ENCODE measurements around the gene TPBGL.

The TPBGL gene

GRCh38 chr11:75239531-75240290, 863 bp upstream of the TPBGL start:
- TF ChIP-seq CTCF (IDR thresholded peaks at IDR 0.05; ENCODE audit: poor library complexity, severe bottlenecking): no peak
- Histone ChIP-seq H3K9me3 (ENCODE audit: severe bottlenecking) (no peaks in the 10 kb centered on the region), H3K4me1 (ENCODE audit: insufficient read depth, poor library complexity, severe bottlenecking) (no peaks in the 10 kb centered on the region), H3K36me3 (ENCODE audit: low read depth) (no peaks in the 10 kb centered on the region), H3K27ac (ENCODE audit: poor library complexity, severe bottlenecking) (no peak overlapping the region), H3K4me3 (ENCODE audit: severe bottlenecking) (no peak overlapping the region), H3K27me3 (ENCODE audit: insufficient read depth, poor library complexity, severe bottlenecking) (peaks cover 40% of the 10 kb centered on the region)
- ATAC-seq (ENCODE audit: low read depth): no peak
- no peak for DNase-seq (ENCODE audit: low spot score)

- no peak overlapping the region for H3K27ac ChIP-seq (ENCODE audit: poor library complexity, severe bottlenecking)
- peak; percentile 87 for ATAC-seq (ENCODE audit: low read depth)
- peaks cover 40% of the 10 kb centered on the region for H3K27me3 ChIP-seq (ENCODE audit: insufficient read depth, poor library complexity, severe bottlenecking)
- H3K36me3 ChIP-seq (ENCODE audit: low read depth): no peaks in the 10 kb centered on the region
- TF ChIP-seq CTCF (IDR thresholded peaks at IDR 0.05; ENCODE audit: poor library complexity, severe bottlenecking): peak; percentile 98
- H3K9me3 ChIP-seq (ENCODE audit: severe bottlenecking): no peaks in the 10 kb centered on the region
- peak overlapping the region; percentile 41 for H3K4me3 ChIP-seq (ENCODE audit: severe bottlenecking)
- DNase-seq (ENCODE audit: low spot score): no peak
- H3K4me1 ChIP-seq (ENCODE audit: insufficient read depth, poor library complexity, severe bottlenecking): no peaks in the 10 kb centered on the region
Measured at GRCh38 chr11:75241036-75241905, 697 bp downstream of the TPBGL start.

GRCh38 chr11:75241906-75242644, 1.5 kb downstream of the TPBGL start:
- peak; percentile 83 for TF ChIP-seq CTCF (IDR thresholded peaks at IDR 0.05; ENCODE audit: poor library complexity, severe bottlenecking)
- Histone ChIP-seq H3K27ac (ENCODE audit: poor library complexity, severe bottlenecking) (no peak overlapping the region), H3K36me3 (ENCODE audit: low read depth) (no peaks in the 10 kb centered on the region), H3K4me3 (ENCODE audit: severe bottlenecking) (peak overlapping the region; percentile 41), H3K4me1 (ENCODE audit: insufficient read depth, poor library complexity, severe bottlenecking) (no peaks in the 10 kb centered on the region), H3K9me3 (ENCODE audit: severe bottlenecking) (no peaks in the 10 kb centered on the region), H3K27me3 (ENCODE audit: insufficient read depth, poor library complexity, severe bottlenecking) (peaks cover 40% of the 10 kb centered on the region)
- ATAC-seq (ENCODE audit: low read depth): no peak; the same call in 2 of the 3 replicates
- DNase-seq (ENCODE audit: low spot score): no peak

GRCh38 chr11:75242722-75243600, 2.4 kb downstream of the TPBGL start:
- no peak overlapping the region for H3K27ac ChIP-seq (ENCODE audit: poor library complexity, severe bottlenecking)
- peaks cover 40% of the 10 kb centered on the region for H3K27me3 ChIP-seq (ENCODE audit: insufficient read depth, poor library complexity, severe bottlenecking)
- H3K4me1 ChIP-seq (ENCODE audit: insufficient read depth, poor library complexity, severe bottlenecking): no peaks in the 10 kb centered on the region
- DNase-seq (ENCODE audit: low spot score) (no peak), ATAC-seq (ENCODE audit: low read depth) (no peak)
- H3K9me3 ChIP-seq (ENCODE audit: severe bottlenecking): no peaks in the 10 kb centered on the region
- H3K36me3 ChIP-seq (ENCODE audit: low read depth): no peaks in the 10 kb centered on the region
- TF ChIP-seq CTCF (IDR thresholded peaks at IDR 0.05; ENCODE audit: poor library complexity, severe bottlenecking): no peak
- no peak overlapping the region for H3K4me3 ChIP-seq (ENCODE audit: severe bottlenecking)

All from RWPE2 (cell line).